VCaP (cell line): ENCODE data around the gene CBX8.

ENCODE experiments used
- H3K27ac ChIP-seq: fragments of 450-650 bp; 2 replicates; pipeline ENCODE4 v1.5.1; 2017
- CTCF ChIP-seq: fragments of 450-650 bp; conservative IDR thresholded peaks from 2 replicates; pipeline ENCODE4 v1.5.1; 2017; ENCODE audit warnings: mild to moderate bottlenecking, moderate library complexity

Gene CBX8

GRCh38 chr17:79833744-79834564 lies 37.1 kb upstream of the CBX8 start:
- H3K27ac ChIP-seq, result no peak overlapping the region
- TF ChIP-seq CTCF, result no peak

GRCh38 chr17:79833110-79833450 lies 36.2 kb upstream of the CBX8 start:
- H3K27ac ChIP-seq, result peak overlapping the region; percentile 77; the same call in 1 of the 2 replicates
- no peak for TF ChIP-seq CTCF

- TF ChIP-seq CTCF, result no peak
Measured at GRCh38 chr17:79832218-79833109, 35.6 kb upstream of the CBX8 start.

GRCh38 chr17:79831265-79832217 lies 34.7 kb upstream of the CBX8 start:
- peak overlapping the region; percentile 77 for H3K27ac ChIP-seq
- TF ChIP-seq CTCF, result no peak

More at GRCh38 chr17:79832218-79833109, 35.6 kb upstream of the CBX8 start:
- H3K27ac ChIP-seq, result peak overlapping the region; percentile 77

GRCh38 chr17:79830763-79831264 lies 33.9 kb upstream of the CBX8 start:
- no peak for TF ChIP-seq CTCF

GRCh38 chr17:79830303-79830702 lies 33.4 kb upstream of the CBX8 start:
- TF ChIP-seq CTCF, result no peak
- H3K27ac ChIP-seq, result peak overlapping the region; percentile 77

More at GRCh38 chr17:79830763-79831264, 33.9 kb upstream of the CBX8 start:
- peak overlapping the region; percentile 77 for H3K27ac ChIP-seq
